HepG2 (cell line): ENCODE data around the gene EGR2. TPM values are rescaled to one million over a fixed set of nuclear protein-coding genes. Genes with fewer than 3 reads are reported as not detected.

ENCODE experiments used
- ARID5B ChIP-seq: IDR thresholded peaks from 2 replicates; pipeline ENCODE4 v1.4.0; 2020; ENCODE audit warnings: mild to moderate bottlenecking, missing genetic modification reagents
- HNF4A ChIP-seq: sonication (generic); formaldehyde crosslinking; IDR thresholded peaks from 2 replicates; pipeline ENCODE4 v1.4.0; 2020; ENCODE audit warnings: missing genetic modification reagents
- MEF2D ChIP-seq: sonication (generic); formaldehyde crosslinking; IDR thresholded peaks from 2 replicates; pipeline ENCODE4 v1.5.1; 2020; ENCODE audit warnings: mild to moderate bottlenecking, missing genetic modification reagents
- MXD3 ChIP-seq: IDR thresholded peaks from 2 replicates; pipeline ENCODE4 v1.6.1; 2016; ENCODE audit warnings: mild to moderate bottlenecking, missing biosample characterization, missing genetic modification reagents
- NR2F1 ChIP-seq, 2 experiments: fragments of 450-650 bp in 1 of 2; formaldehyde crosslinking in 1 of 2; IDR thresholded peaks; 2 replicates each; pipeline versions ENCODE4 v1.5.0 to v1.6.1; 2016 to 2020; ENCODE audit warnings: mild to moderate bottlenecking in 1 of 2, missing compliant biosample characterization in 1 of 2, missing genetic modification reagents in 1 of 2, moderate library complexity in 1 of 2
- NR2F6 ChIP-seq, 2 experiments: IDR thresholded peaks; 2 replicates each; pipeline ENCODE4 v1.6.1; 2016; ENCODE audit warnings: antibody characterized with exemption in 1 of 2, mild to moderate bottlenecking in 1 of 2
- PITX1 ChIP-seq: sonication (generic); formaldehyde crosslinking; IDR thresholded peaks from 2 replicates; pipeline ENCODE4 v1.5.1; 2020; ENCODE audit warnings: mild to moderate bottlenecking, missing genetic modification reagents
- RERE ChIP-seq: IDR thresholded peaks from 2 replicates; pipeline ENCODE4 v1.6.1; 2016; ENCODE audit warnings: low read depth, missing genetic modification reagents, missing compliant biosample characterization
- ZNF646 ChIP-seq: sonication (generic); formaldehyde crosslinking; IDR thresholded peaks from 2 replicates; pipeline ENCODE4 v1.9.0; 2021; ENCODE audit warnings: mild to moderate bottlenecking, missing genetic modification reagents
- polyA plus RNA-seq, 8 experiments: library from polyadenylated mRNA; depleted of rRNA in 3 of 8; stranded (reverse) in 7 of 8; unstranded in 1 of 8; fragments of >200 nt; fragmentation: Illumina TruSeq in 4 of 8; extraction: Trizol in 4 of 8; gene quantifications; 2 replicates each; pipeline versions ENCODE4 v1.2.1 to v1.2.3, GENCODE V29; 2011 to 2016; ENCODE audit warnings: low read depth in 4 of 8, missing spikeins in 1 of 8, mixed read lengths in 1 of 8; ENCODE audit not compliant: insufficient read depth in 1 of 8
- total RNA-seq, 5 experiments: library from RNA; depleted of rRNA; stranded (reverse); fragments of >200 nt; fragmentation: Illumina TruSeq; extraction: Trizol; gene quantifications; 2 replicates each; pipeline ENCODE4 v1.2.3, GENCODE V29; 2016; ENCODE audit warnings: low read depth in 1 of 5

The EGR2 gene
- total and polyA plus RNA-seq, 2 of the 13 experiments (the other 11 are each of a cell fraction or from before 2014, with no cell fraction given), result 0.11 to 0.15 TPM

- TF ChIP-seq ARID5B (CRISPR knock-in tag) (peak; percentile 17; the same call in 1 of the 2 replicates), HNF4A (CRISPR knock-in tag) (peak; percentile 53), PITX1 (CRISPR knock-in tag) (peak; percentile 64; the same call in 1 of the 2 replicates), RERE (CRISPR knock-in tag) (no peak), NR2F1 (CRISPR knock-in tag; IDR thresholded peaks at IDR 0.05) (peak in 1 of 2 experiments; percentile 16; a peak in 1 of 4 replicates), MEF2D (CRISPR knock-in tag) (peak; percentile 78; the same call in 1 of the 2 replicates), NR2F6 (IDR thresholded peaks at IDR 0.05) (peak; percentile 61), NR2F6 (CRISPR knock-in tag; IDR thresholded peaks at IDR 0.05) (peak; percentile 51; the same call in 1 of the 2 replicates), MXD3 (no peak), ZNF646 (CRISPR knock-in tag) (no peak)
Measured at GRCh38 chr10:62788861-62789467, 27.2 kb downstream of the EGR2 start (continued).
